ENCODE measurements around the gene CES1.

DNA sequence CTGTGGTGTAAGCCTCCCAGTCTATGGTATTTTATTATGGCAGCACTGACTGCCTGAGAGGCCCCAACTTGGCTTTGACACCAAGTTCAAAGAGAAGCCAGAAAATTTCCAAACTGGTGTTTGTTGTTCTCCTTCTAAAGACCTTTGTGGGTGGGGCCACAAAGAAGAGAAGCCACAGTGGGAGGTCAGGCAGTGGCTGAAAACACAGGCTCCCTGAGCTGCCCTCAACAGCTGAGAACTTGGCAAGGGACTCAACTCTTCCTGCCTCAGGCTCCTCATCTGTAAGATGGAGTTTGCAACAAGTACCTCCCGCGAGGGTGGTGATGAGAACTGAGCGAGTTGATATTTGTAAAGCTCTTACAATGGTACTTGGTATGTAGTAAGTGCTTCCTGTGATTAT lies 24.1 kb upstream of the CES1 start:
- TF ChIP-seq, protein P1, sequence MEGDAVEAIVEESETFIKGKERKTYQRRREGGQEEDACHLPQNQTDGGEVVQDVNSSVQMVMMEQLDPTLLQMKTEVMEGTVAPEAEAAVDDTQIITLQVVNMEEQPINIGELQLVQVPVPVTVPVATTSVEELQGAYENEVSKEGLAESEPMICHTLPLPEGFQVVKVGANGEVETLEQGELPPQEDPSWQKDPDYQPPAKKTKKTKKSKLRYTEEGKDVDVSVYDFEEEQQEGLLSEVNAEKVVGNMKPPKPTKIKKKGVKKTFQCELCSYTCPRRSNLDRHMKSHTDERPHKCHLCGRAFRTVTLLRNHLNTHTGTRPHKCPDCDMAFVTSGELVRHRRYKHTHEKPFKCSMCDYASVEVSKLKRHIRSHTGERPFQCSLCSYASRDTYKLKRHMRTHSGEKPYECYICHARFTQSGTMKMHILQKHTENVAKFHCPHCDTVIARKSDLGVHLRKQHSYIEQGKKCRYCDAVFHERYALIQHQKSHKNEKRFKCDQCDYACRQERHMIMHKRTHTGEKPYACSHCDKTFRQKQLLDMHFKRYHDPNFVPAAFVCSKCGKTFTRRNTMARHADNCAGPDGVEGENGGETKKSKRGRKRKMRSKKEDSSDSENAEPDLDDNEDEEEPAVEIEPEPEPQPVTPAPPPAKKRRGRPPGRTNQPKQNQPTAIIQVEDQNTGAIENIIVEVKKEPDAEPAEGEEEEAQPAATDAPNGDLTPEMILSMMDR (IDR thresholded peaks at IDR 0.05; ENCODE audit: insufficient read depth, low read length, poor library complexity, severe bottlenecking) = no peak
- TF ChIP-seq EZH2phosphoT487 (conservative IDR thresholded peaks at IDR 0.05; ENCODE audit: low read length) = no peak
